ENCODE data around the gene HSPBP1. TPM values are rescaled to one million over a fixed set of nuclear protein-coding genes. Genes with fewer than 3 reads are reported as not detected.

Gene HSPBP1
- total and polyA plus RNA-seq, 12 donors, result 18.8 to 49.8 (median 33.2) TPM

DNA sequence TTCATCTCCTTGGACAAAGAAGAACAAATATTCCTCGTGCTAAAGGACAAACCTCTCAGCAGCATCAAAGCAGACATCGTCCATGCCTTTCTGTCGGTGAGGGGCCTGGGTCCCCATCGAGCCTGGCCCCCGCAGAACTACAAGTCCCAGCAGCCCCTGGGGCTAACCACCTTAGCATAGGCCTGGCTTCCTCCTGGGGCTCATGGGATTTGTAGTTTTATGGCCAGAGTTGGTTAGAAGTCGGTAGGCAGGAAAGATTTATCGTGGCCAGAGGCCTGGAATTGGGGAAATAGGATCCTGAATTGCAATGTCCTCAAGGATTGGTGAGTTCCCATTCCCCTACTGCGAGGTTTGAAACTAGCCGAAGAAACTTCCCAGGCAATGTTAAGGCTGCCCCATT is 25.6 kb upstream of the HSPBP1 start:
- peak; percentile 60 to 82 (median 64) for DNase-seq
- Histone ChIP-seq H3K36me3 (replicated peaks in 1 of 2) (peaks cover 0 to 12% of the 10 kb centered on the region in 2 donors), H3K27ac (peak overlapping the region in 4 of 5 donors; percentile 18 to 65 (median 44)), H3K4me3 (peak overlapping the region in 1 of 4 donors; percentile 37), H3K27me3 (no peaks in the 10 kb centered on the region), H3K9me3 (replicated peaks in 1 of 3) (no peaks in the 10 kb centered on the region), H3K4me1 (replicated peaks in 1 of 2) (peaks cover 3 to 9% of the 10 kb centered on the region in 2 donors)
- intact Hi-C loops (cut with DNase I), result no loop called here
- TF ChIP-seq POLR2A (IDR thresholded peaks at IDR 0.05), result no peak
- TF ChIP-seq CTCF (IDR thresholded peaks at IDR 0.05), result no peak
- WGBS, 4 donors, result 61 to 74% (median 74%) methylated on average over 6 to 9 of the region's 9 CpGs

DNA sequence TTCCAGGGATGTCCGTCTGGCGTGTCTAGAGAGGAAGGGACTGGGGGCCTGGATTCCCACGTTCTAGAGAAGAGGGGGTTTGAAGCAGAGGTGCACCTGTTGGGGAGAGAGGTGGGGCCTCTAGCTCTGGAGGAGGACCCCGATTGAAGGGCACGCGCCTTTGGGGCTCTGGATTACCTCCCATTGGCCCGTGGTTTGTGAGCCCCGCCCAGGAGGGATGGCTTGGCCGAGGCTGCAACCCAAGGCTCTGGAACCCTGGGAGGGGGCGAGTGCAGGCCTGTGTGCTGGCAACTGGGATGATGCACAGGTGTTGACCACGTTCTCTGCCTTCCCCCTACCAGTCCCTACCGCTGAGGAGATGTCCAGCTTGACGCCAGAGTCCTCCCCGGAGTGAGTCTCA is 25.1 kb upstream of the HSPBP1 start:
- Histone ChIP-seq H3K4me1 (replicated peaks in 1 of 2) (peaks cover 3 to 9% of the 10 kb centered on the region in 2 donors), H3K9me3 (replicated peaks in 1 of 3) (no peaks in the 10 kb centered on the region), H3K27me3 (no peaks in the 10 kb centered on the region), H3K4me3 (no peak overlapping the region), H3K27ac (no peak overlapping the region), H3K36me3 (replicated peaks in 1 of 2) (peaks cover 0 to 12% of the 10 kb centered on the region in 2 donors)
- 67 to 89% (median 80%) methylated on average over 6 to 14 of the region's 14 CpGs for WGBS, 4 donors
- intact Hi-C loops (cut with DNase I), result loop anchor here in 1 of 2 donors (5.0 kb wide), 1 partner anchor 77 kb away; the partner anchor contains the start of gene TMEM238
- no peak for DNase-seq
- TF ChIP-seq CTCF (IDR thresholded peaks at IDR 0.05), result no peak
- TF ChIP-seq POLR2A (IDR thresholded peaks at IDR 0.05), result no peak

GRCh38 chr19:55304279-55304978 is 24.5 kb upstream of the HSPBP1 start:
- H3K4me3 ChIP-seq, result no peak overlapping the region
- no peak for TF ChIP-seq POLR2A (IDR thresholded peaks at IDR 0.05)
- TF ChIP-seq CTCF (IDR thresholded peaks at IDR 0.05), result no peak
- H3K9me3 ChIP-seq (replicated peaks in 1 of 3), result no peaks in the 10 kb centered on the region
- H3K27me3 ChIP-seq, result no peaks in the 10 kb centered on the region
- peaks cover 3 to 9% of the 10 kb centered on the region in 2 donors for H3K4me1 ChIP-seq (replicated peaks in 1 of 2)
- WGBS, 4 donors, result 80 to 93% (median 89%) methylated on average over 13 to 39 of the region's 39 CpGs
- no peak overlapping the region for H3K27ac ChIP-seq
- H3K36me3 ChIP-seq (replicated peaks in 1 of 2), result peaks cover 0 to 12% of the 10 kb centered on the region in 2 donors
- intact Hi-C loops (cut with DNase I), result loop anchor here in 1 of 2 donors (5.0 kb wide), 1 partner anchor 78 kb away; the partner anchor contains the start of gene TMEM238
- peak in 3 of 7 donors; percentile 31 to 64 (median 37) for DNase-seq

DNA sequence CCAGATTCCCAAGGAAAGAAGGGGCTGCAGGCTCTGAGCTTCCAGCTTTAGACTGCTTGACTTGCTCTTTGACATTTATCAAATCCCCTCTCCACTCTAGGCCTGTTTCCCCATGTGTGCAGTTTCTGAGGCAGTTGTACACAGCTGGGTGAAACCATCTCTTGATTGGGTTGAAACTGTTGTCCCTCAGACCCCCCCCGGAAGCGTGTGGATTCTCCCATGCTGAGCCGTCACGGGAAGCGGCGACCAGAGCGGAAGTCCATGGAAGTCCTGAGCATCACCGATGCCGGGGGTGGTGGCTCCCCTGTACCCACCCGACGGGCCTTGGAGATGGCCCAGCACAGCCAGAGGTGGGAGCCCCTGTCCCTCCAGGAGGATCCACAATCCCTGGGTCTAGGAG is 23.6 kb upstream of the HSPBP1 start:
- TF ChIP-seq POLR2A (IDR thresholded peaks at IDR 0.05) (no peak), CTCF (IDR thresholded peaks at IDR 0.05) (no peak)
- H3K27ac ChIP-seq, result no peak overlapping the region
- peaks cover 3 to 9% of the 10 kb centered on the region in 2 donors for H3K4me1 ChIP-seq (replicated peaks in 1 of 2)
- no peak overlapping the region for H3K4me3 ChIP-seq
- WGBS, 4 donors, result 94 to 96% (median 95%) methylated on average over 7 to 11 of the region's 11 CpGs
- no peak for DNase-seq
- H3K36me3 ChIP-seq (replicated peaks in 1 of 2), result peaks cover 0 to 12% of the 10 kb centered on the region in 2 donors
- intact Hi-C loops (cut with DNase I), result loop anchor here in 1 of 2 donors (5.0 kb wide), 1 partner anchor 79 kb away; the partner anchor contains the start of gene TMEM238
- H3K27me3 ChIP-seq, result no peaks in the 10 kb centered on the region
- H3K9me3 ChIP-seq (replicated peaks in 1 of 3), result no peaks in the 10 kb centered on the region

Data from adrenal gland (tissue), 12 donors.